HG03045 (cell line): ENCODE data around the gene NAP1L4.

Experiments used
- ATAC-seq: cut with Tn5 transposase; IDR thresholded peaks from one replicate; pipeline ENCODE4 v1.9.1; 2021; ENCODE audit warnings: mild to moderate bottlenecking, moderate library complexity; ENCODE audit not compliant: unreplicated experiment

The NAP1L4 gene

DNA sequence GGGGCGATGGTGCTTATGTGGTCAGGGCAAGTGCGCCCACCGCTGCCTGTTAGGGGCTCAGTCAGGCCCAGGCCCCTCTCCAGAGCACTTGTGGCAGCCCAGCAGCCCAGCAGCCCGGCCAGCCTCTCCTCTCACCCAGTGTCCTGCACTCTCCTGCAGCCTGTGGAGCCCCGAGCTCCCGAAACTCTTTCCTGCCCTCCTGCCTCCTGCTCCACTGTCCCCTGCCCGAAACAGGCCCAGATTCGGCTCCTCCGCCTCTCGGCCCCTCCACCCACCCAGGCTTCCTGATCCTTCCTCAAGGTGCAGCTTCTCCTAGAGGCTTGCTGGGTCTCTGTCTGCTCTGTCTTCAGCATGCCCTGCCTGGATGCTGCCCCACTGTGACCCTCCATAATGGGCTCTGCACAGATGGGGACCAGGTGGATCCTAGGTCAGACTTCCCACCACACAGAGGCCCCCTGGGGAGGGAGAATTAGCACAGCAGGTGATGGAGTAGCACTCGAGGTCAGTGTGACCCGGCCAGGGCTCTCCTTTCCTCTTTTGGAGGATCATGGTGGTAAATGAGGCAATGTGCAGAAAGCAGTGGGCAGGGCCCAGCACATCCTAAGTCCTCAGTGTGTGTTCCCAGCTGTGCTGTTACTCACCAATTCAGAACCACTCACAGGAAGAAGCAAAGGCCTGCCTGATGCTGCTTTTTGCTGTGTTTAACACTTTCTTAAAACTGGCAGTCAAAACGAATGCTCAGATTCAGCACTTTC, 18.6 kb upstream of the NAP1L4 start:
- ATAC-seq, result no peak

DNA sequence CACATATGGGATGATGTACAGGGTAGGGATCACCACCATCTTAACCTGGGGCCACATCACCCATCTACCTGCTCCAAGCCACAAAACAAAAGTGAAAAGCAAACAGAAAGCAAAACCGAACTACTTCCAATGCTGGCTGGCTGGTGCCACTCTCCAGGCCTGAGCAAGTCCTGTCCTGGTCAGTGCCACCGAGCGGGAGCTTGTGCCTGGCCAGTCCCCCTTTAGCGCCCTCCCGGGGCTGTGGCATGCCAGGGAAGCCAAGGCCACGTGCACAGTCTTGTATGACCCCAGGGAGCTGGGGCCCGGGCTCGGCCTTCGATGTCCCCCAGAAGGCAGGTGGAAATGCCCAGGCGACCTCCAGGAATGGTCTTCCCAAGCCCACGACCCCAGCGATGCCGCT, 17.9 kb upstream of the NAP1L4 start:
- ATAC-seq, result no peak

DNA sequence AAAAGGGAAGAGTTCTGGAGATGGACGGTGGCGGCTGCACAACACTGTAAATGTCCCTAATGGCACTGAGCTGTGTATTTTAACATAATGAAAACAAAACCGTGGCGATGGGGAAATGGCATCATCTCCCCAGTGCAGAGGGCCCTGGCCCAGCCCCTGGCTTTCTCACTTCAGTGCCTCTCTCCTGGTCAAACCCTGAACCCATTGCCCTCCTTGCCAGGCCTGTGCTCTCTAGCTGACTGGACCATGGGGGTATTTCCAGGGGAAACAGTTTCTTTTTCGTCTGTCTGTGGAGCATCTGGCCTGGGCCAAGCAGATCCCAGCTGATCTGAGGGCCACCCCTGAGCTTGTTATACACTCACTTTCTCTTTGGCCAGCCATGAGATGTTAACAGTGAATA, 17.4 kb upstream of the NAP1L4 start:
- ATAC-seq, result no peak

DNA sequence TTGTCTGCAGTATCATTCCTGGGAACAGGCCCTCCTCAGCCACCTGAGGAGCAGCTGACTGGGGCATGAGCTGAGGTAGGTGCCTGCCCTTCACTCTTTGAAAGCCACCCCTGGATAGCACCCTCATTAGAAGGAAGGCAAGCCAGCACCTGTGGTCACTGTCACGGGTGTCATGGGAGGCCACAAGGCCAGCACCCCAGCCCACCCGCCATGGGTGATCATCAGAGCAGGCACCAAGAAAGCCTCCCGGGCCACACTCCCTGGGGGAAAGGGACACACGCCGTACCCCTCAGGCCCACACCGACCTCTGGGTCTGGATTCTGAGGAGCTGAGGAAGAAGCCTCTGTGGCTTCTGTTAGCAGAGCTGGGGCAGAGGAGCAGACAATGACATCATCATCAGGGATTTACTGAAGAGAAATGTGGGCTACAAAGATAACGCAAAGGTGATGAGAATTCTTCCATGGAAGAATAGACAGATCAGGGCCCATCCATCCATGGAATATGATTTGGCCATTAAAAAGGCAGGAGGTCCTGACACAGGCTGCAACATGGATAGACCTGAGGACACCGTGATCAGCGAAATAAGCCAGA, 16.7 kb upstream of the NAP1L4 start:
- ATAC-seq, result no peak

DNA sequence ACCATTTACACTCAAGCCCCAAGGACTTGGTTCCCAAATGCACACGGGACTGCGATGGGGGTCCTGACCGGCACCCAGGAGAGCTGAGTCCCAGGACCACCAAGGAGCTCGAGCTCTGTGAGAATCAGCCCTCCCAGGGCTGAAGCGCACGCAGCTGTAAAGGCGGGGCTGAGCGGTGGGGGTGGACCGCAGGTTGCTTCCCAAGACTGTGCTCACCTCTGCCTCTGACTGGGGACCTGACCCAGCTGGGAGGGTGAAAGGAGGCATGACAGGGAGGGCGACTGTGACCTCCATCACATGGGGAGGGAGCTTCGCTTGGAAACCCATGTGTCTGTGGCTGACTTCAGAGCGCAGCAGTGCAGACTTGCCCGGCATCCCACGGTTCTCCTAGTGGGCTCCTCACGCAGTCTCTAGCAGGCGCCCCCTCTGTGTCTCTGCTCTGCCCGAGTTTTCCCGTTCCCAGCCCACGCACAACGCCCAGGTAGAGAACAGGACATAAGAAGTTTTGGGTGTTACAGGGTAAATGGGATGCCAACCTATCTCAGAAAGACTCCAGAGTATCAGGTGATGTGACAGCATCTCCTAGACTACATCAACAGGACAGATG, 15.4 kb upstream of the NAP1L4 start:
- ATAC-seq, result no peak

DNA sequence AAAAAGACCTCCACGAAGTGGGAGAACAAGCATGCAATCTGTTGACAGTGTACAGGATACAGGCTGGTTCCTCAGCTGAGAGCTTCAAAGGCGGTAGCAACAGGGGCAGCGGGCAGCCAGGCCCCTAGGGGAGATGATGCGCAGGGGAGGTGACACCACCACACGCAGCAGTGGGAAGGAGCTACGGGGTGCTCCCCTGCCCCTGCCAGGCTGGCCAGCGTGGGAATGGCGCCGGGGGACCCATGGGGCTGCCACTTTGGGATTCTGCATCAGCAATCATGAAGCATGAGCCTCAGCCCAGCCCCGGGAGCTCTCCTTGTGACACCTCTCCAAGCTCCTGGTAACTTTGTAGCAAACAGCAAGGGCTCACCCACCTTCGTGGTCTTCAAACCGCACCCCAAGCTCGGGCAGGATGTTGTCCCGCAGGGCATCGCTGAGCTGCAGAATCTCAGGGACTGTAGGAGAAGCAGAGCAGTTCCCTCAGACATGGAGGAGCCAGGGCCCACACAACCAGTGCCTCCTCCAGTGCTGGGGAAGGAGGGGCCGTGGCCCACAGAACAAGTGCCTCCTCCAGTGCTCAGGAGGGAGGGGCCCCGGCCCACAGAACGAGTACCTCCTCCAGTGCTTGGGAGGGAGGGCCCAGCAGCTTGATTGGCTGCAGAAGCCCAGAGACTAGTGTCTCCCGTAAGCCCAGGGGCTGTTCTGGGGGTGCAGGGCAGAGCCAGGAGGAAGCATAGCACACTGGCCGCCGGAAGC, 14.6 kb upstream of the NAP1L4 start:
- no peak for ATAC-seq

DNA sequence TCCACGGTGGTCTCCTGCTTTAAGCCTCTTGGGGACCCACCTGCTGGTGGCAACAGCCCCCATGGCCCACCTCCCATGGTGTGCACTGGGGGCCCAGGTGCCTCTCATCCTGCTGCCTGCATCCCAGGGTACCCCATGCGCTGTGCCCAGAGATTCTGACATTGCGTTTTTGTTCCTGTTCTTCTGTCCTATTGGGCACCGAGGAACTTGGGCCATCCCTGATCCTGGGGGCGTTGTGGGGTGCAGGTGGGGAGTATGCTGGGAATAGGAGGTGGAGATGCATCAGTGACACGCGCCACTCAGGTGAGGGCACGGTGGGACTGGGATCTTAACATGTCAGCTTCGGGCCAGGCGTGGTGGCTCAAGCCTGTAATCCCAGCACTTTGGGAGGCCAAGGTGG, 12.4 kb upstream of the NAP1L4 start:
- no peak for ATAC-seq

DNA sequence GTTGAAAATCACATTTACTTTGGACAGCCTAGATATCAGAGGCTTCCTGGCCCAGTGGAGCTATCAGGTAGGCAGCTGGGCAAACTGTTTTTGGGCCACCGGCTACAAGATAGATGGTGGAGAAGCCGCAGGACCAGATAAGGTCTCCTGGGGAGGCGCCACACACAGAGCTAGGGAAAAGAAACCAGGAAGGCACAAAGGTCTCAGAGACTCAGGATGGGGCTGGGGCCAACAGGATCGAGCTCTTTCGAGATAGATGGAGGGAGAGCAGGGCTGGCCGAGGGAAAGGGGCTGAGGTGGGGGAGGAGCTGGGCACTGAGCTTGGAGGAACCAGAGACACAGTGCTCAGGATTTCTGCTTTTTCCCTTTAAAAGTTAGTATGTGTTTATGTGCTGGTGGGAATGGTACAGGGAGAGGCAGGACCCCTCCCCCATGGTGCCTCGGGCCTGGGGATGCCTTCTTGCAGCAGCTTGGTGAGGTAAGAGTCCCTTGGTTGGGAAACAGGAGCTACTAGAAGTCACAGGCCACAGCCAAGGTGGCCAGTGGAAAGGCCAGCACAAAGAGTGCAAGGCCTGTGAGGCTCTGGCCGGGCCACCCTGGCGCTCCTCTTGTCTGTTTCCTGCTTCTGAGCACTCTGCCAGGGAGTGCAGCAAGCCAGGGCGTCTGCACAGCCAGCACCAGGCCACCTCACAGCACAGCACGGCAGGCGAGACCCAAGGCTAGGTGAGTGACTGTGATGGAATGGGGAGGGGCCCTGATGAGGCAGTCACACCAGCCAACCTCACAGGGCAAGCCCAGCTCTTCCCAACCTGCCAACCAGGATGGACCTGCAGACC, 11.5 kb upstream of the NAP1L4 start:
- ATAC-seq, result no peak

DNA sequence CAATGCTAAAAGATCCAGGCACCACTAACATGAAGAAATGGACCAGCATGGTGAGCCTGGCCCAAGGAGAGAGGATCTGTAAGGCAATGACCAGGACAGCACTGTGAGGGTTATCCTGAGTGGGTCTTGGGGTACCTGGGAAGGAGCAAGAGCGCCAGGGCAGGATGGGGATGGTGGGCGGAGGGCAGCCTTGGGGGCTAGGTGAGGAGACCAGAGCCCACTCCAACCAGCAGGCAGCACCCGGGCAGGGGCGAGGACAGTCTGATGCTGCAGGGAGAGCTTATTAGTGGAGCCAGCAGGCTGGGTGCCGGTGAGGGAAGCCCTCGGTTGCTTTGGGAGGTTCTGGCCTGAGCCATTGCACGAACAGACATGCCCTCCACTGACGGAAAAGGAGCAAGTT, 10.7 kb upstream of the NAP1L4 start:
- ATAC-seq, result no peak

DNA sequence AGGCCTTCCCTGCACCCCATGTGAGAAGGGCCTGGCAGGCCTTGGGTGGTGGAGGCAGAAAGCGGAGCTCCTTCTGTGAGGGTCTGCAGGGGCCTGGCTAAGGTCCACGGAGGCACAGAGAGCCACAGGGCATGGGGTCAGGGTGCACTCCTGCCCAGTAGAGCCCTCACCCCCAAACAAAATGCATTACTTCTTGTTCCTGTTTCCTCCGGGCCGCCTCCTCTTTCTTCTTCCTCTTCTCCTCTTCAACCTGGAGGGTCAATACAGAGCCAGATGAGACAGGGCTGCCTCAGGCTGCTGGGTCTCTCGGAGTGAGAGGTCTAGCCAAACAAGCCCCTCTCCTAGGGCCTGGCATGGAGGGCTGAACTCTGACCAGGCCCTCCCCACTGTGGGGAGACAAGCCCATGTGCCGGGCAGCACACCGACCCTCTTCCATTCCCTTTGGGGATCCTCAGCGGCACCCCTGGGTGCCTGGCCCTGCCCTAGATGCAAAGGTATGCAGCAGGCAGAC, 10.3 kb upstream of the NAP1L4 start:
- no peak for ATAC-seq

DNA sequence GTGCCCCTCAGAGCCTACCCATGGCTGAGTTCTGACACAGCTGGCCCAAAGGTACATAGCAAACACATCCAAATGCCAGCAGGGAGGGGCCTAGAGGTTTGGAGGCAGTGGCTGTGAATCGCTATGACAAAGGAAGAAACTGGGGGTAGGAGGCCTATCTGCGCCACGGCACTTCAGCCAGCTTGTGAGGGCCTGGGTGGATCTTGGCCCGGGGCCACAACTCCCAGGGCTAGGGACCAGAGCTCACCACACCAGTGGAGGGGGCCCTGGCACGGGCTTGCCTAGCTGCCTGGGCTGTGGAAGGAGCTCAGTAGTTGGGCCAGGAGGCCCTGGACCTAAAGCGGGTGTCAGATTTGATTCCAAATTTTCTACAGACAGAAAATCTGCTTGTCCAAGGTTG, 9.4 kb upstream of the NAP1L4 start:
- no peak for ATAC-seq

DNA sequence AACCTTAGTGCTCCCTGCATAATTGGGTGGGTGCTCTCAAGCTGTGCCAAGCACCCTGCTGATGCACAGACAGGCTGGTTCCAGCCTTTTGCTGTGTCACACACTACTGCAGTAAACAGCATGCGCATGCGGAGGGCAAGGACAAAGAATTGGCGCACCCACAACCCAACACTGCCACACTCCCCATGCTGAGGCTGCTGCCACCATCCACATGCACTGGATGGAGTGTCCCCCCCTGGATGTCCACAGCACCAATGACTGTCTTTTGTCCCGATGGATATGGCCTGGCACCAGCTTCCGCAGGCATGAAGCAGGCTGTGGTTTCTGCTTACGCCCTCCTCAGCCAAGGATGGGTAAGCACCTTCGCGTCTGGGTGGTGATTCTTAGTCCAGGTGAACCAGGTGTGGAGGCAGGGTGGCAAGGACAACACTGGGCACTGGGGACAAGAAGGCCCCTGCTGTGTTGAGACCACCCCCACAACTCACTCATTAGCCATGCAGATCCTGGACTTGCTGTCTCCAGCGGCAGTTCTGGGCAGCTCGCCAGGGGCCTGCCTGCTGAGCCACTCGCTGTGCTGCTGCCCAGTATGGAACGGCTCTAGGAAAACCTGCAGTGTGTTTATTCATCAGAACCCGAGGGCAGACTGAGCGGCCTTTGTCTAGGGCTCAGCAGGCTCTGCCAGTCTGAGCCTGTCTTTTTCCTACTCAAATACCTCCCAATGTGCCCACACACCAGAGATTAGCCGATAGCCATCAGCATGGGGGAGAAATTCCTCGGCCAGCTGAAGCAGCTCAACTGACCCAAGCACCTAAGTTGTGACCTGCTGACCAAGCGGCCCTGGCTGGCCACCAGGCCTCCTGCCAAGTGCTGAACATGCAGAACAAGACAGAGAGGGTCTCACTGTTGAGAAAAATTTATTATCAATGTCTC, 8.2 kb upstream of the NAP1L4 start:
- no peak for ATAC-seq

DNA sequence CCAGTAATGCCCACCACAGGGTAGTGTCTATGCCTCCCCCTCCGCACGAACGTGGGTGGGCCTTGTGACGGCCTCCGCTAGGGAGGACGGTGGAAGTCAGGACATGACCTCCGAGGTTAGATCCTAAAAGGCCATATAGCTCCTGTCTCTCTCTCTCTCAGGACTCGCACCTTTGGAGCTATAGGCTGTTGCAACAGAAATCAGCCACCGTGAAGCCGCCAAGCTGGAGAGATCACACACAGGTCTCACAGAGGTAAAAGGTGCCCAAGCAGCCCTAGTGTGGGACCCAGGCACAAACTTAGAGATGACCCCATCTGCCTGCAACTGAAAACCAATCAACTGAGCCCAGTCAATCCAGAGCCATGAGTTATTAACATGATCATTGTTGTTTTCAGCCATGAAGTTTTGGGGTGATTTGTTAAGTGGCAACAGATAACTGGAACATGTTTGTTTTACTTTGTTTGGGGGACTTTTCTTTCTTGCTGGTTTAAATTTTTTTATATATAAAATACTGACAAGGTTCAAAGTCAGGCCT, 7.4 kb upstream of the NAP1L4 start:
- no peak for ATAC-seq

DNA sequence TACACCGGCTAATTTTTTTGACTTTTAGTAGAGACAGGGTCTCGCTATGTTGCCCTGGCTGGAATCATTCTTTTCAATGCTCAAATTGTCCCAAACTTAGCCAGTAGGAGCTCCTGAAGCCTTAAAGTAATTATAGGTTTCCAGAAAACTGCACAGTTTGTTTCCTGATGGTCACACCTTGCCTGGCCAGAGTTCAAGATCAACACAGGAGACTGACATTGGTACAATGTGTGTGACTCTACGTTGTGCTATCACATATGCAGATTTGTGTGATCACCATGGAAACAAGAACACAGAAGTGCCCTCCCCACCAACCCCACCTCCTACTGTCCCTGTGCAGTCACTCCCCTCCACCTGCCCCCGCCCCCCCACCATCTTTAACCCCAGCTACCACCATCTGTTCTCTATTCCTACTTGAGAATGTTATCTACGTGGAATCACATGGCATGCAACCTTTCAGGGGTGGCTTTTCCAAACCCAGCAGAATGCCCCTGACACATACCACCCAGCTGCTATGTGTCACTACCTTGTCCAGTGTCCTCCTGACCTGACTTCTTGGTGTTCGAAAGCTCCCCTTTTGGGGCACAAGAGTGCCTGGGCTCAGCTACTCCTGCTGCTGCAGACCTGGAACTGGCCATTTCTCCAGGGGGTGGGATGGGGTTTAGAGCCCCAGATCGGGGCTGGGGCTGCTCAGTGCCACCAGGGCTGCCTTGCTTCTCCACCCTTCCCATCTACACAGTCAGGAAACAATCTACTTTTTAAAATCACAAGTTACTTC, 6.1 kb upstream of the NAP1L4 start:
- no peak for ATAC-seq

DNA sequence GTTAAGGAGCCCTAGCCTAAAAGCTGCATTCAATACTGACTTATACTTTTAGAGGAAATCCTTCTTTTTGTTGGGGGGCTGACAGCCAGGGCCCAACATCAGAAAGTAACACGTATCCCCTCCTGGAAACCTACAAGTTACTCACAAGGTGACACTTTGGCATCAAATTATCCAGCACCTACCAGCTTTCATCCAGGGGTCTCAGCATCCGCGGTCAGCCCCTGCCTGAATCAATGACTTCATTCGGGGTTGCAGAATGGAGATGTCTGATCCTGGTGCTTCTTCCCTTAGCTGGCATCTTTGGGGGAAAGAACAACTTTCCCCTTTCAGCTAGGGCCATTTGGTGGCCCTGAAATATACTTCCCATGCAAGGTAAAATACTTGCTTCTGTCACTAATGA, 5.3 kb upstream of the NAP1L4 start:
- ATAC-seq, result no peak

DNA sequence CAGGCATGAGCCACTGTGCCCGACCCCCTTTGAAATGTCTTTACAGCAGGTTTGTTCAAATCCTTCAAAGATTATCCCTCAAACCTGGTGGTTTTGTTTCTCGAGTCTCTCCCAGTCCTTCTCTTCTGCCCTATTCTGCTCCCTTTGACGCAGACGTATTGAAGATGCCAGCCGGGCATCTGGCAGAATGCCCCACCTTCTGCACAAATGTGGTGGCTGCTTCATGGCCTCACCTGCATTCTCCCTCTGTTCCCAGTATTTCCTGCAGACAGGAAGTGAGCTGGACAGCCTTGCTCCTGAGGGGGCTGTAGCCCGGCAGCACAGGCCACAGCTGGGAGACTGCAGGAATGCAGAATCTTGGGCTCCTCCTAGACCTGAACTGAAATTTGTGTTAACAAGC, 4.8 kb upstream of the NAP1L4 start:
- ATAC-seq, result no peak

DNA sequence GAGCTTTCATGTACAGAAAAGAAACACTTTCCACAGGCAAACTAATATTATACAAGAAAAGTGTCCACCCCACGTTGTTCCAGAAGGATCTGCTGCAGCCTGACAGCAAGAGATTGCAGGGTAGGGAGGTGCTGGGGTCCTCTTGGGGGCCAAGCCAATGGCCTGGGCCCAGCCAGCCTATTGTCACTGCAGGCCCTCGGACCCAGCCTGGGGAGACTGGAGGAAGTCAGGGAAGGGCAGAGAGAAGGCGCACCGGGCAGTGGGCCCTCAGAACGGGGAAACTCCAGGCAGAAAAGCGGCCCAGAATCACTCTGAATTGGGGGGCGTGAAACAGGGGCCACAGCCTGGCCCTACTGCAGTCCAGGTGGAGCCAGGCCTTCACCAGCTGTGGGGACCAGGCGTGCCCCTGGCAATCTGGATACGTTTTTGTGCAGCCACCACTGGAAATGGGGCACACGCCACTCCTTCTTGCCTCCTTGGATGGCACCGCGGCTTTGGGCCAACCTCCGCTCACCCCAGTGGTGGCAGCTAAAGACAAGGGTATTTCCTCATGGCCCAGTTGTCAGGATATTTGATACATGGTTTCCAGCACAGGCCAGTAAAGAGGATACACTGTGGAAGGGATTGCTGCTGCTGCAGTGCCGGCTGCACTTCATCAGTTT, 3.9 kb upstream of the NAP1L4 start:
- ATAC-seq, result no peak

DNA sequence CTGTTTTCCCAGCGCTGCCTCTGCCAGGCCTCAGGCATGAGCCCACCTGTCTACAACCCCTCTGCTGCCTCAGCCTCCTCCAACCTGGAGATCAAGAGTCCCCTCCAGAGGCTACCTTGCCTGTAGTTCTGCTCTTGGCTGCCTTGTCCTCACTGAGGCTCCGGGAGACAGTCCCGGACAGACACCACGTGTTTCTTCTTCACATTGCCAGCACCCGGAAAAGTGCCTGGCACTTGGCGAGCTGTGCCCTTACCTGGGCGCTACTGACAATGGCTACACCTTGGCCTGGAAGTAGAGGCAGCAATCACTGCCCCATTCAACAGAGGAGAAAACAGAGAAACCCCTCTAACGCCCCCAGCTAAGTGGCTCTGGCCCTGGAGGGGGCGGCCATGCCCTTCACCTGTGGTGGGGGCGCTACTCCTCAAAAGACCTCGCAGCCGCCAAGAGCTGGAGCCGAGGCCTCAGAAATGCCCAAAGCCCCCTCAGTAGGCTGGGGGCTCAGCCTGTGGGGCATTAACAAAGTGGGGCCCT, 3.0 kb upstream of the NAP1L4 start:
- no peak for ATAC-seq
